MM.1S (cell line): ENCODE measurements around the gene MZT2A.
"Not testable (repeated sequence)": the region's sequence is repeated elsewhere in the genome, so short reads cannot be mapped to it uniquely, and the experiment has no call there.

Experiments
- DNase-seq: peaks from one replicate; pipeline ENCODE4 v3.0.0-alpha.2; 2015
- H2AFZ ChIP-seq: fragments of 300-600 bp; sonication (generic); 2 replicates; pipeline ENCODE4 v1.6.0; 2016; ENCODE audit warnings: antibody characterized with exemption, low read length
- H3F3A ChIP-seq: fragments of 300-600 bp; sonication (generic); 2 replicates; pipeline ENCODE4 v1.6.1; 2016; ENCODE audit warnings: mild to moderate bottlenecking, antibody characterized with exemption, low read length, moderate library complexity, mixed read lengths; ENCODE audit not compliant: insufficient read depth
- H3K27ac ChIP-seq: fragments of 300-600 bp; sonication (generic); 2 replicates; pipeline ENCODE4 v1.5.1; 2016; ENCODE audit warnings: mild to moderate bottlenecking, low read length
- H3K27me3 ChIP-seq: fragments of 300-600 bp; sonication (generic); replicated peaks from 2 replicates; pipeline ENCODE4 v1.6.0; 2016; ENCODE audit warnings: low read length; ENCODE audit not compliant: insufficient read depth
- H3K36me3 ChIP-seq: fragments of 300-600 bp; sonication (generic); replicated peaks from 2 replicates; pipeline ENCODE4 v1.6.1; 2016; ENCODE audit warnings: mild to moderate bottlenecking, low read length, mixed read lengths; ENCODE audit not compliant: insufficient read depth
- H3K4me1 ChIP-seq: fragments of 300-600 bp; sonication (generic); 2 replicates; pipeline ENCODE4 v1.6.1; 2016; ENCODE audit warnings: low read length, mixed read lengths
- H3K4me2 ChIP-seq: fragments of 300-600 bp; sonication (generic); 2 replicates; pipeline ENCODE4 v1.6.0; 2016; ENCODE audit warnings: low read depth, low read length
- H3K4me3 ChIP-seq: fragments of 300-600 bp; sonication (generic); 2 replicates; pipeline ENCODE4 v1.5.1; 2016; ENCODE audit warnings: low read length, mixed read lengths
- H3K79me2 ChIP-seq: fragments of 300-600 bp; sonication (generic); 2 replicates; pipeline ENCODE4 v1.6.1; 2016; ENCODE audit warnings: mixed run types, low read length, mixed read lengths
- H3K9ac ChIP-seq: fragments of 300-600 bp; sonication (generic); 2 replicates; pipeline ENCODE4 v1.6.1; 2016; ENCODE audit warnings: low read length, mixed read lengths
- H3K9me2 ChIP-seq: fragments of 300-600 bp; sonication (generic); replicated peaks from 2 replicates; pipeline ENCODE4 v1.6.1; 2016; ENCODE audit warnings: mild to moderate bottlenecking, low read length, mixed read lengths; ENCODE audit not compliant: insufficient read depth
- H3K9me3 ChIP-seq: fragments of 300-600 bp; sonication (generic); replicated peaks from 2 replicates; pipeline ENCODE4 v1.6.1; 2016; ENCODE audit warnings: mild to moderate bottlenecking, low read length, mixed read lengths; ENCODE audit not compliant: insufficient read depth
- H4K20me1 ChIP-seq: fragments of 300-600 bp; sonication (generic); 2 replicates; pipeline ENCODE4 v1.6.1; 2016; ENCODE audit warnings: mild to moderate bottlenecking, low read length, moderate library complexity, mixed read lengths; ENCODE audit not compliant: insufficient read depth
- EZH2 ChIP-seq: fragments of 300-600 bp; sonication (generic); optimal IDR thresholded peaks from 2 replicates; pipeline ENCODE3; 2017; ENCODE audit warnings: low read depth, mild to moderate bottlenecking, antibody characterized with exemption, low read length, mixed read lengths
- EZH2phosphoT487 ChIP-seq: fragments of 300-600 bp; sonication (generic); IDR thresholded peaks from 2 replicates; pipeline ENCODE4 v1.6.1; 2018; ENCODE audit warnings: antibody characterized with exemption, low read length
- TF ChIP-seq, protein P1 (sequence below): fragments of 300-600 bp; sonication (generic); IDR thresholded peaks from 2 replicates; pipeline ENCODE4 v1.5.1; 2016; ENCODE audit warnings: antibody characterized with exemption, low read length, mixed read lengths

The MZT2A gene

DNA sequence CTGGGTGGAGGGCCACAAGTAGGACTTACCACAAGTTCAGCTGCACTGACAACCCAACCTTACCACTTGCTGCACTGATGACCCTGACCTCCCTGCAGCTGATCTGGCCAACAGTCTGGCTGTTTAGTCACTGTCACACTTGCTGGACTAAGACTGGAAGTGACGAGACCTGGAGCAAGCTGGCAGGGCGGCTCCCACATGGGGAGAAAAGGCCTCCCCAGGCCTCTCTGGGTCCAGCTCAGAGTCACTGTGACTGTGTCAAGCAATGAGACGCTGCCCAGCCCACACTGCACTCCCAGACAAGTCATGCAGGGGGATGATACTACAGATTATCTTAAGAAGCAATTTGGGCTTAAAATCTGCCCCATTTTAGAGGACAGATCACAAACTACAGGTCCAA lies 21.3 kb downstream of the MZT2A start:
- not testable (repeated sequence) for H3F3A ChIP-seq, H3K4me2 ChIP-seq, H2AFZ ChIP-seq, H3K27ac ChIP-seq, H3K9me2 ChIP-seq, DNase-seq, H3K79me2 ChIP-seq, H4K20me1 ChIP-seq, H3K4me3 ChIP-seq, H3K27me3 ChIP-seq, H3K9me3 ChIP-seq, H3K9ac ChIP-seq, H3K36me3 ChIP-seq, H3K4me1 ChIP-seq

DNA sequence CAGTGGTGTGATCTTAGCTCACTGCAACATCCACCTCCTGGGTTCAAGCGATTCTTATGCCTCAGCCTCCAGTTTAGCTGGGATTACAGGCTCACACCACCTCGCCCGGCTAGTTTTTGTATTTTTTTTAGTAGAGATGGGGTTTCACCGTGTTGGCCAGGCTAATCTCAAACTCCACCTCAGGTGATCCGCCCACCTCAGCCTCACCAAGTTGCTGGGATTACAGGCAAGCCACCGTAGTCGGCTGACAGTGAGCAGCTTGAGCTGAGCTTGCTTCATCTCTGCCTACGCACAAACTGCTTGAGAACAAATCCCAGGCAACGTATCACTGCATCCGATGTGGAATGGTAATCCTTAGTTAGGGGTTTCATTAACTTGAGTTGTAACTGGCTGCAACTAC lies 24.5 kb downstream of the MZT2A start:
- not testable (repeated sequence) for H3F3A ChIP-seq, H3K79me2 ChIP-seq, DNase-seq, H4K20me1 ChIP-seq, H3K9me3 ChIP-seq, H3K27me3 ChIP-seq, H3K4me1 ChIP-seq, H3K4me3 ChIP-seq, H3K27ac ChIP-seq, H3K36me3 ChIP-seq, H3K4me2 ChIP-seq, H2AFZ ChIP-seq, H3K9ac ChIP-seq, H3K9me2 ChIP-seq

DNA sequence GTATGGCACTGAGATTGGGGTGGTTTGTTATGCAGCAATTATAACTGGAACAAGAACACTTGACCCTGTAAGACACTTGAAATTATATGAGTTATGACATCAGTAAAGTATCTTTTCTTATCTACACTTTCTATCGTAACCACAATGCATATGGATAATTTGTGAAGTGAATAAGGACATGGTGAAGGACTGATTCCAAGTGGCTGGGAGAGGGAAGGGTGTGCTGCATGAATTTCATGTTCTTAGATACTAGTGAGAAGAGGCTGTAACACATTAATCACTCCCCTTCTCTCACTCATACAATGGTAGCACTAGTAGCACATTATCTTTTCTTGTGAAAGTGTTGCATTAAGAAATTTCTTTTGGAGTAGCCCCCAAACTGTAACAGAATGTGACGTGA lies 37.3 kb downstream of the MZT2A start:
- not testable (repeated sequence) for H3K36me3 ChIP-seq, H3K27ac ChIP-seq, H3K79me2 ChIP-seq, H3K9me2 ChIP-seq, H4K20me1 ChIP-seq, H3K4me3 ChIP-seq, H2AFZ ChIP-seq, H3K27me3 ChIP-seq, H3K4me1 ChIP-seq, H3F3A ChIP-seq, H3K9me3 ChIP-seq, DNase-seq, H3K4me2 ChIP-seq, H3K9ac ChIP-seq

DNA sequence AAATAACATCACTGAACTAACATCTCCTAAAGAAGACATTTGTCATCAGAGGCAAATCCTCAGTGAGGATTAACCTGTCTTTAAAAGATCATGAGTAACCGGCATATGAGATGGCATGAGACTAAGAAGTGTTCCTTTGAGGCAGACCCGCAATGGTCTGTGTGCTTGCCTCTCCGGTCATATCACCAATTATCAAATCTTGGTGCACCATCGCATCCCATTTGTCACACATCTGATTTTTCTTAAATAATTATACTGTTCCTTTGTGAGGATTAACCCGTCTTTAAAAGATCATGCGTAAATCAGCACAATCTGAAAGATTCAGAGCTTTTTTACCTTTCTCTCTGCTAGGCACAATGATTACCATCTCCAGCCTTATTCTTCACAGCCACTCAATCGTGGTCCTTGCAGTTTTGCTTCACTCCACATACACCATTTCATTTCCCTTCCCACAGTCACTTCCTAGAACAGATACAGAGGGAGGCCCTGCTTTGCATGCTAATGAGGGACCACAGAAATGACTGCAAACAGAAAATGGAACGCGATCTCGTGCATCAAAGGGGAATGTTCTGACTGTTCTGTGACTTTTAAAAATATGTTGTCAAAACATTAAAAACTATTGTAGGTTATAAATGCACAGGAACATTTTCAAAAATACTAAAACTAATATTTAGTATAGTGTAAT lies 40.8 kb downstream of the MZT2A start:
- H3K27me3 ChIP-seq, DNase-seq, H2AFZ ChIP-seq, H3K9me3 ChIP-seq, H3F3A ChIP-seq, H3K36me3 ChIP-seq, H4K20me1 ChIP-seq, H3K9ac ChIP-seq, H3K9me2 ChIP-seq, H3K27ac ChIP-seq, H3K4me1 ChIP-seq, H3K4me2 ChIP-seq, H3K4me3 ChIP-seq, H3K79me2 ChIP-seq: not testable (repeated sequence)

DNA sequence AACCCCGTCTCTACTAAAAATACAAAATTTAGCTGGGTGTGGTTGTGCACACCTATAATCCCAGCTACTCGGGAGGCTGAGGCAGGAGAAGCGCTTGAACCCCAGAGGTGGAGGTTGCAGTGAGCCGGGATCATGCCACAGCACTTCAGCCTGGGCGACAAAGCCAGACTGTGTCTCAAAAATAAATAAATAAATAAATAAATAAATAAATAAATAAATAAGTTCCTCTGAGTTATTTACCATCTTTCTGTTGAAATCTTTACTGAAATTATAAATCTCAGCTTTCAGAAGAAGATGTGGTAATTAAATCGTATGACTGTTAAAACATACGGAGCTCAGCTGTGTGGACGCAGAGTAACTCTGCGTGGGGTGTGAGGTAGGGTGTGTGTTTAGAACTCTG lies 44.2 kb downstream of the MZT2A start:
- DNase-seq, H3K4me2 ChIP-seq, H3K4me1 ChIP-seq, H3K27ac ChIP-seq, H3K9me2 ChIP-seq, H3K9ac ChIP-seq, H2AFZ ChIP-seq, H3K36me3 ChIP-seq, H3K79me2 ChIP-seq, H3K4me3 ChIP-seq, H3K27me3 ChIP-seq, H4K20me1 ChIP-seq, H3K9me3 ChIP-seq, H3F3A ChIP-seq: not testable (repeated sequence)

DNA sequence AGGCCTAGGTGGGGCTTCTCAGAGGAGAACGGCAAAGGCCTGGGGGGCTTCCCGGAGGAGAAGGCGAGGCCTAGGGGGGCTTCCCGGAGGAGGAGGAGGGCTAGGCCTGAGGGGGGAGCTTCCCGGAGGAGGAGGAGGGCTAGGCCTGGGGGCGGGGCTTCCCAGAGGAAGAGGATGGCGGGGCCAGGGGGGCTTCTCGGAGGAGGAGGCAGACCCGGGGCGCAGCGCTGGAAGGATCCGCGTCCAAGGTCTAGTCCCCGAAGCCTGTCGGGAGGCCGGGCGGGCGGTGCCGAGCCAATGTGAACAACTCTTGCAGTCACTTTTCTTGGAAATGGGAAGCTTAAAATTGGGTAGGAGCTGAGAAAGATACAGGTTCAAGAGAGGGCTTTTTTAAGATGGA lies 46.3 kb downstream of the MZT2A start:
- H3K4me3 ChIP-seq, result no peak overlapping the region
- H3K9me3 ChIP-seq, result no peaks in the 10 kb centered on the region
- H3K27ac ChIP-seq, result no peak overlapping the region
- no peaks in the 10 kb centered on the region for H3K9me2 ChIP-seq
- no peak overlapping the region for H3K9ac ChIP-seq
- no peak for DNase-seq
- no peaks in the 10 kb centered on the region for H4K20me1 ChIP-seq
- no peaks in the 10 kb centered on the region for H3F3A ChIP-seq
- no peaks in the 10 kb centered on the region for H3K27me3 ChIP-seq
- no peak overlapping the region for H3K4me2 ChIP-seq
- no peaks in the 10 kb centered on the region for H3K36me3 ChIP-seq
- no peaks in the 10 kb centered on the region for H3K4me1 ChIP-seq
- no peak overlapping the region for H2AFZ ChIP-seq
- H3K79me2 ChIP-seq, result no peaks in the 10 kb centered on the region
- TF ChIP-seq EZH2 (no peak), EZH2phosphoT487 (no peak)
- TF ChIP-seq, protein P1, sequence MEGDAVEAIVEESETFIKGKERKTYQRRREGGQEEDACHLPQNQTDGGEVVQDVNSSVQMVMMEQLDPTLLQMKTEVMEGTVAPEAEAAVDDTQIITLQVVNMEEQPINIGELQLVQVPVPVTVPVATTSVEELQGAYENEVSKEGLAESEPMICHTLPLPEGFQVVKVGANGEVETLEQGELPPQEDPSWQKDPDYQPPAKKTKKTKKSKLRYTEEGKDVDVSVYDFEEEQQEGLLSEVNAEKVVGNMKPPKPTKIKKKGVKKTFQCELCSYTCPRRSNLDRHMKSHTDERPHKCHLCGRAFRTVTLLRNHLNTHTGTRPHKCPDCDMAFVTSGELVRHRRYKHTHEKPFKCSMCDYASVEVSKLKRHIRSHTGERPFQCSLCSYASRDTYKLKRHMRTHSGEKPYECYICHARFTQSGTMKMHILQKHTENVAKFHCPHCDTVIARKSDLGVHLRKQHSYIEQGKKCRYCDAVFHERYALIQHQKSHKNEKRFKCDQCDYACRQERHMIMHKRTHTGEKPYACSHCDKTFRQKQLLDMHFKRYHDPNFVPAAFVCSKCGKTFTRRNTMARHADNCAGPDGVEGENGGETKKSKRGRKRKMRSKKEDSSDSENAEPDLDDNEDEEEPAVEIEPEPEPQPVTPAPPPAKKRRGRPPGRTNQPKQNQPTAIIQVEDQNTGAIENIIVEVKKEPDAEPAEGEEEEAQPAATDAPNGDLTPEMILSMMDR, result no peak

DNA sequence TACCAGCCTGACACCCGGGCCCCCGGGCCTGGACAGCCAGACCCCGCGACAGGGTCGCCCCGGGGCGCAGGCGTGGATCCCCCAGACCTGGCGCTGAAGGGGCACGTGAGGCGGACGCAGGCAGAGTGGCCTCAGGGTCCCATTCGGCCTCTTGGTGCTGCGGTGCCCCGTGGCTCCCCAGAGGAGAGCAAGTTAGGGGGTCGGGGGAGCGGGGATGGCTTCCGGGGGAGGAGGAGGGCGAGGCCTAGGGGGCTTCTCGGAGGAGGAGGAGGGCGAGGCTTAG lies 46.7 kb downstream of the MZT2A start:
- not testable (repeated sequence) for H3K4me3 ChIP-seq, H3K4me1 ChIP-seq, H3K9ac ChIP-seq, H3K9me3 ChIP-seq, H4K20me1 ChIP-seq, H3K9me2 ChIP-seq, H2AFZ ChIP-seq, H3K27ac ChIP-seq, H3K27me3 ChIP-seq, H3K4me2 ChIP-seq, H3F3A ChIP-seq, H3K79me2 ChIP-seq, DNase-seq, H3K36me3 ChIP-seq
